H1 (cell line): Measurements from ENCODE around the gene TTYH2. TPM values are rescaled to one million over a fixed set of nuclear protein-coding genes. Genes with fewer than 3 reads are reported as not detected.

Experiments
- CTCF ChIA-PET: fragments of 300-600 bp; sonication (Branson Sonifier 250); formaldehyde crosslinking; loops from one replicate; lab custom pipeline; 2021; ENCODE audit not compliant: partially characterized antibody; lab: Charles Lee
- POLR2A ChIA-PET: fragments of 300-600 bp; sonication (Branson Sonifier 250); formaldehyde crosslinking; loops from one replicate; lab custom pipeline; 2021; ENCODE audit warnings: inconsistent platforms; ENCODE audit not compliant: partially characterized antibody; lab: Charles Lee
- DNase-seq, 2 experiments: peaks; one replicate each; pipeline versions ENCODE4 v3.0.0 to v3.0.0-alpha.2; 2010 to 2022; ENCODE audit warnings: low spot score in 2 of 2, low read depth in 1 of 2, mixed read lengths in 1 of 2
- FAIRE-seq: peaks from 2 replicates; lab custom pipeline; 2011; peaks lifted over from hg19 to GRCh38; lab: Jason Lieb, UNC
- H2AFZ ChIP-seq: 2 replicates; pipeline ENCODE4 v1.8.1; 2012; ENCODE audit warnings: low read length, inconsistent platforms
- H2AK5ac ChIP-seq: 2 replicates; pipeline ENCODE4 v1.6.1; 2013; ENCODE audit warnings: low read depth, low read length
- H2BK120ac ChIP-seq: replicated peaks from 2 replicates; pipeline ENCODE3; 2013; ENCODE audit warnings: low read depth, low read length, inconsistent platforms
- H2BK12ac ChIP-seq: 2 replicates; pipeline ENCODE4 v1.6.1; 2013; ENCODE audit warnings: low read depth, low read length
- H2BK15ac ChIP-seq: 2 replicates; pipeline ENCODE4 v1.6.1; 2013; ENCODE audit warnings: low read length
- H2BK20ac ChIP-seq: 2 replicates; pipeline ENCODE4 v1.6.1; 2013; ENCODE audit warnings: low read length
- H2BK5ac ChIP-seq: 2 replicates; pipeline ENCODE4 v1.6.1; 2013; ENCODE audit warnings: low read depth, low read length
- H3K14ac ChIP-seq: 2 replicates; pipeline ENCODE4 v1.6.1; 2013; ENCODE audit warnings: inconsistent platforms; ENCODE audit not compliant: insufficient read length
- H3K18ac ChIP-seq: 2 replicates; pipeline ENCODE4 v1.6.1; 2013; ENCODE audit warnings: low read length; ENCODE audit errors: extremely low read depth
- H3K23ac ChIP-seq: 2 replicates; pipeline ENCODE4 v1.6.1; 2013; ENCODE audit warnings: inconsistent platforms; ENCODE audit not compliant: insufficient read length
- H3K23me2 ChIP-seq: 2 replicates; pipeline ENCODE4 v1.6.1; 2013; ENCODE audit warnings: low read depth, low read length
- H3K27ac ChIP-seq: 2 replicates; pipeline ENCODE4 v1.6.1; 2011; ENCODE audit warnings: low read depth, low read length, inconsistent platforms
- H3K27me3 ChIP-seq, 4 experiments: replicated peaks in 1 of 4; 1 replicate in 1 of 4; 2 replicates in 3 of 4; pipeline versions ENCODE4 v1.6.1 to v1.8.1; 2011 to 2013; ENCODE audit warnings: low read length in 3 of 4, mild to moderate bottlenecking in 3 of 4, inconsistent platforms in 2 of 4, mixed read lengths in 2 of 4, moderate library complexity in 1 of 4; ENCODE audit not compliant: control insufficient read depth in 3 of 4, insufficient read depth in 3 of 4; ENCODE audit errors: extremely low read depth in 1 of 4
- H3K36me3 ChIP-seq, 4 experiments: 2 replicates each; pipeline versions ENCODE4 v1.6.1 to v1.8.1; 2011 to 2013; ENCODE audit warnings: mild to moderate bottlenecking in 4 of 4, low read length in 3 of 4, moderate library complexity in 2 of 4, control low read depth in 1 of 4, inconsistent platforms in 1 of 4; ENCODE audit not compliant: insufficient read depth in 4 of 4, control insufficient read depth in 2 of 4
- H3K4ac ChIP-seq: replicated peaks from 2 replicates; pipeline ENCODE3; 2013; ENCODE audit warnings: low read length, low read depth, mixed read lengths, inconsistent platforms; ENCODE audit not compliant: insufficient read length
- H3K4me1 ChIP-seq, 4 experiments: replicated peaks in 1 of 4; 1 replicate in 1 of 4; 2 replicates in 3 of 4; pipeline versions ENCODE4 v1.6.1 to v1.8.1; 2011 to 2013; ENCODE audit warnings: low read length in 3 of 4, inconsistent platforms in 2 of 4, mixed read lengths in 1 of 4; ENCODE audit not compliant: insufficient read depth in 4 of 4, control insufficient read depth in 3 of 4
- H3K4me2 ChIP-seq, 2 experiments: 2 replicates each; pipeline versions ENCODE4 v1.6.1 to v1.8.1; 2011 to 2013; ENCODE audit warnings: low read depth in 2 of 2, low read length in 2 of 2, control low read depth in 1 of 2, inconsistent platforms in 1 of 2, mild to moderate bottlenecking in 1 of 2; ENCODE audit not compliant: insufficient read depth in 1 of 2
- H3K4me3 ChIP-seq, 4 experiments: fragments of 200-600, 300-600 bp in 1 of 4; sonication (generic), shearing (Covaris generic), sonication (Bioruptor Twin) in 1 of 4; 2 replicates each; pipeline versions ENCODE4 v1.5.1 to v1.8.1; 2011 to 2016; ENCODE audit warnings: low read length in 4 of 4, low read depth in 3 of 4, control low read depth in 2 of 4, inconsistent platforms in 2 of 4, mild to moderate bottlenecking in 2 of 4, mixed read lengths in 1 of 4, moderate library complexity in 1 of 4; ENCODE audit not compliant: insufficient read depth in 2 of 4; ENCODE audit errors: extremely low read depth in 1 of 4
- H3K56ac ChIP-seq: replicated peaks from 2 replicates; pipeline ENCODE3; 2013; ENCODE audit warnings: low read depth, mild to moderate bottlenecking, mixed read lengths, low read length, inconsistent platforms; ENCODE audit not compliant: insufficient read length
- H3K79me1 ChIP-seq: 2 replicates; pipeline ENCODE4 v1.6.1; 2013; ENCODE audit warnings: low read depth, low read length, control low read depth
- H3K79me2 ChIP-seq, 2 experiments: 2 replicates each; pipeline versions ENCODE4 v1.6.1 to v1.8.1; 2012 to 2013; ENCODE audit warnings: low read length in 2 of 2, mild to moderate bottlenecking in 2 of 2, inconsistent platforms in 1 of 2; ENCODE audit not compliant: insufficient read depth in 2 of 2, control insufficient read depth in 1 of 2
- H3K9ac ChIP-seq, 4 experiments: replicated peaks in 1 of 4; 1 replicate in 1 of 4; 2 replicates in 3 of 4; pipeline versions ENCODE4 v1.6.1 to v1.8.1; 2011 to 2013; ENCODE audit warnings: low read depth in 3 of 4, low read length in 3 of 4, control low read depth in 2 of 4, mild to moderate bottlenecking in 2 of 4, moderate library complexity in 2 of 4, inconsistent platforms in 1 of 4; ENCODE audit errors: extremely low read depth in 1 of 4
- H3K9me3 ChIP-seq, 2 experiments: 2 replicates each; pipeline versions ENCODE4 v1.6.1 to v1.8.1; 2012 to 2013; ENCODE audit warnings: mild to moderate bottlenecking in 2 of 2, moderate library complexity in 2 of 2, control low read depth in 1 of 2, inconsistent platforms in 1 of 2, low read depth in 1 of 2, low read length in 1 of 2, mixed read lengths in 1 of 2; ENCODE audit not compliant: insufficient read depth in 2 of 2
- H4K20me1 ChIP-seq, 2 experiments: replicated peaks in 1 of 2; 2 replicates each; pipeline versions ENCODE3 to v1.8.1; 2011 to 2013; ENCODE audit warnings: inconsistent platforms in 2 of 2, low read length in 2 of 2, mild to moderate bottlenecking in 1 of 2; ENCODE audit not compliant: insufficient read depth in 2 of 2, control insufficient read depth in 1 of 2
- H4K5ac ChIP-seq: 2 replicates; pipeline ENCODE4 v1.6.1; 2013; ENCODE audit warnings: low read length, low read depth, mixed read lengths, inconsistent platforms; ENCODE audit not compliant: insufficient read length
- H4K8ac ChIP-seq: 2 replicates; pipeline ENCODE4 v1.8.0; 2013; ENCODE audit warnings: mild to moderate bottlenecking, moderate library complexity, low read length, inconsistent platforms; ENCODE audit not compliant: insufficient read depth; ENCODE audit errors: extremely low read depth
- H4K91ac ChIP-seq: replicated peaks from 2 replicates; pipeline ENCODE3; 2013; ENCODE audit warnings: low read length, mixed read lengths, inconsistent platforms; ENCODE audit not compliant: insufficient read length
- ATF2 ChIP-seq: IDR thresholded peaks from 2 replicates; pipeline ENCODE4 v1.6.1; 2012; ENCODE audit warnings: low read length, inconsistent platforms
- BCL11A ChIP-seq, 2 experiments: IDR thresholded peaks; one replicate each; pipeline ENCODE4 v1.6.1; 2011; ENCODE audit warnings: low read depth in 2 of 2, low read length in 2 of 2, mild to moderate bottlenecking in 2 of 2
- BRCA1 ChIP-seq: IDR thresholded peaks from 2 replicates; pipeline ENCODE4 v1.6.1; 2012; ENCODE audit warnings: low read depth, low read length, improper control_type of control experiment
- CHD2 ChIP-seq: IDR thresholded peaks from 2 replicates; pipeline ENCODE4 v1.6.1; 2012; ENCODE audit warnings: low read length, improper control_type of control experiment
- GABPA ChIP-seq: IDR thresholded peaks from 2 replicates; pipeline ENCODE4 v1.6.1; 2011; ENCODE audit warnings: mild to moderate bottlenecking, low read length, moderate library complexity, borderline replicate concordance; ENCODE audit not compliant: insufficient read depth
- GTF2F1 ChIP-seq: IDR thresholded peaks from 2 replicates; pipeline ENCODE4 v1.6.1; 2012; ENCODE audit warnings: low read depth, low read length, improper control_type of control experiment, borderline replicate concordance
- HDAC2 ChIP-seq, 2 experiments: fragments of 300-600 bp in 1 of 2; sonication (generic) in 1 of 2; IDR thresholded peaks; 2 replicates each; pipeline ENCODE4 v1.6.1; 2011 to 2012; ENCODE audit warnings: low read depth in 2 of 2, low read length in 2 of 2, mild to moderate bottlenecking in 2 of 2, moderate library complexity in 2 of 2, borderline replicate concordance in 1 of 2, inconsistent platforms in 1 of 2
- PHF8 ChIP-seq: fragments of 200-600 bp; sonication (generic); conservative IDR thresholded peaks from 2 replicates; pipeline ENCODE4 v1.7.1; 2012; ENCODE audit warnings: low read depth, mild to moderate bottlenecking, inconsistent platforms, low read length, moderate library complexity
- RFX5 ChIP-seq: IDR thresholded peaks from 2 replicates; pipeline ENCODE4 v1.6.1; 2011; ENCODE audit warnings: low read depth, low read length, improper control_type of control experiment, borderline replicate concordance
- SUZ12 ChIP-seq: fragments of 200-600 bp; sonication (generic); IDR thresholded peaks from 2 replicates; pipeline ENCODE4 v1.6.1; 2012; ENCODE audit warnings: mild to moderate bottlenecking, inconsistent platforms, low read length, moderate library complexity, mixed read lengths
- TBP ChIP-seq: IDR thresholded peaks from 2 replicates; pipeline ENCODE4 v1.6.1; 2011; ENCODE audit warnings: low read depth, low read length, improper control_type of control experiment
- ZNF274 ChIP-seq: IDR thresholded peaks from 2 replicates; pipeline ENCODE4 v1.7.0; 2012; ENCODE audit warnings: low read length, borderline replicate concordance; ENCODE audit errors: extremely low read depth
- WGBS, 2 experiments: shearing (Covaris generic) in 1 of 2; methylation state at CpG; one replicate each; pipeline versions ENCODE4 v1.1.6 to v1.1.7; 2013 to 2015; ENCODE audit warnings: low lambda C conversion rate in 2 of 2, mixed read lengths in 2 of 2, inconsistent platforms in 1 of 2, low coverage in 1 of 2, missing lambda C conversion rate in 1 of 2; ENCODE audit not compliant: insufficient replicate concordance in 2 of 2, insufficient coverage in 1 of 2, insufficient read length in 1 of 2; ENCODE audit errors: extremely low coverage in 1 of 2, missing lambda C conversion rate in 1 of 2; 5-methylcytosine and 5-hydroxymethylcytosine counted together
- polyA plus RNA-seq, 7 experiments: library from polyadenylated mRNA; depleted of rRNA in 3 of 7; stranded (reverse) in 5 of 7; unstranded in 2 of 7; fragments of >200 nt in 5 of 7; fragments of 200-250 nt in 2 of 7; gene quantifications; 1 replicate in 5 of 7; 2 replicates in 1 of 7; 4 replicates in 1 of 7; pipeline versions ENCODE4 v1.2.1 to v1.2.3, GENCODE V29; 2011 to 2013; ENCODE audit warnings: missing spikeins in 2 of 7, mixed read lengths in 2 of 7
- total RNA-seq: library from RNA; stranded (reverse); fragmentation: NEBNext Ultra II Directional; extraction: Animal tissue kit (Norgen Biotek cat#: 25700); gene quantifications from 2 replicates; pipeline ENCODE4 v1.2.1, GENCODE V29; 2021

Gene TTYH2
- total and polyA plus RNA-seq, 2 of the 8 experiments (the other 6 are each of a cell fraction or from before 2014, with no cell fraction given) = 3.2 to 9.2 TPM

GRCh38 chr17:74194682-74195081 lies 18.7 kb upstream of the TTYH2 start:
- H3K4me1 ChIP-seq = peaks cover 0 to under 1% (median under 1%) of the 10 kb centered on the region in 4 experiments; a peak in 4 of 7 replicates
- H3K23ac ChIP-seq = no peak overlapping the region
- no peak overlapping the region for H3K18ac ChIP-seq
- no peak overlapping the region for H2BK15ac ChIP-seq
- no peaks in the 10 kb centered on the region for H3K9me3 ChIP-seq
- no peak for DNase-seq
- no peak overlapping the region for H3K27ac ChIP-seq
- H3K56ac ChIP-seq = no peak overlapping the region
- FAIRE-seq = no peak
- H2BK20ac ChIP-seq = no peak overlapping the region
- no peak overlapping the region for H3K9ac ChIP-seq
- no peak overlapping the region for H4K91ac ChIP-seq
- no peaks in the 10 kb centered on the region for H3K23me2 ChIP-seq
- H3K14ac ChIP-seq = no peak overlapping the region
- no peaks in the 10 kb centered on the region for H3K36me3 ChIP-seq
- H4K5ac ChIP-seq = no peak overlapping the region
- H3K4me2 ChIP-seq = no peak overlapping the region
- H2BK120ac ChIP-seq = no peak overlapping the region
- H3K4ac ChIP-seq = no peak overlapping the region
- no peaks in the 10 kb centered on the region for H3K27me3 ChIP-seq
- H3K4me3 ChIP-seq = no peak overlapping the region
- no peak overlapping the region for H4K8ac ChIP-seq
- H2AFZ ChIP-seq = no peak overlapping the region
- H4K20me1 ChIP-seq = no peaks in the 10 kb centered on the region
- POLR2A ChIA-PET = interaction anchor here (1.3 to 7.4 kb wide), 2 partner anchors 10 to 14 kb away, joined by 7 to 55 read pairs; partner anchors contain the start of gene RPL38
- CTCF ChIA-PET = interaction anchor here (1.2 to 1.5 kb wide), 3 partner anchors 10 to 105 kb away, joined by 4 to 5 read pairs (median 5); no protein-coding TSS in a partner anchor
- H2BK12ac ChIP-seq = no peak overlapping the region
- no peak overlapping the region for H2AK5ac ChIP-seq
- no peaks in the 10 kb centered on the region for H3K79me1 ChIP-seq
- no peaks in the 10 kb centered on the region for H3K79me2 ChIP-seq
- WGBS, 2 experiments = 86% methylated on average over 9 of the region's 9 CpGs; no CpG with 5 or more reads in 1 of the 2 experiments
- H2BK5ac ChIP-seq = no peak overlapping the region
- no peak for TF ChIP-seq SUZ12
- TF ChIP-seq GABPA = no peak
- no peak for TF ChIP-seq HDAC2 (IDR thresholded peaks at IDR 0.05; ENCODE audit: borderline replicate concordance in 1 of 2, low read depth in 2 of 2, low read length in 2 of 2)
- TF ChIP-seq GTF2F1 = no peak
- TF ChIP-seq ATF2 = no peak
- TF ChIP-seq BRCA1 = no peak
- TF ChIP-seq ZNF274 = no peak
- TF ChIP-seq RFX5 = no peak
- no peak for TF ChIP-seq BCL11A (IDR thresholded peaks at IDR 0.05; ENCODE audit: low read depth in 2 of 2, low read length in 2 of 2)
- no peak for TF ChIP-seq PHF8
- TF ChIP-seq TBP = no peak
- no peak for TF ChIP-seq CHD2
